Measurements from ENCODE around the gene MUCL3. TPM values are rescaled to one million over a fixed set of nuclear protein-coding genes. Genes with fewer than 3 reads are reported as not detected.

Gene MUCL3
- total RNA-seq, 1 donor from 2014 or later = under 0.01 TPM

- no peak for TF ChIP-seq CTCF (conservative IDR thresholded peaks at IDR 0.05; ENCODE audit: low read depth, low read length)
- DNase-seq (ENCODE audit: low read depth) = no peak
- no peak overlapping the region for H3K4me3 ChIP-seq (ENCODE audit: low read depth, low read length)
Observed at GRCh38 chr6:30894381-30894780, 46.4 kb upstream of the MUCL3 start.

GRCh38 chr6:30894935-30895334, 45.8 kb upstream of the MUCL3 start:
- no peak for TF ChIP-seq CTCF (conservative IDR thresholded peaks at IDR 0.05; ENCODE audit: low read depth, low read length)
- no peak overlapping the region for H3K4me3 ChIP-seq (ENCODE audit: low read depth, low read length)
- DNase-seq (ENCODE audit: low read depth) = no peak

- DNase-seq (ENCODE audit: low read depth) = no peak
- no peak for TF ChIP-seq CTCF (conservative IDR thresholded peaks at IDR 0.05; ENCODE audit: low read depth, low read length)
- no peak overlapping the region for H3K4me3 ChIP-seq (ENCODE audit: low read depth, low read length)
Observed at GRCh38 chr6:30895343-30895742, 45.4 kb upstream of the MUCL3 start.

GRCh38 chr6:30896541-30896940, 44.2 kb upstream of the MUCL3 start:
- no peak for TF ChIP-seq CTCF (conservative IDR thresholded peaks at IDR 0.05; ENCODE audit: low read depth, low read length)
- no peak overlapping the region for H3K4me3 ChIP-seq (ENCODE audit: low read depth, low read length)
- no peak for DNase-seq (ENCODE audit: low read depth)

- no peak overlapping the region for H3K4me3 ChIP-seq (ENCODE audit: low read depth, low read length)
- DNase-seq (ENCODE audit: low read depth) = no peak
- no peak for TF ChIP-seq CTCF (conservative IDR thresholded peaks at IDR 0.05; ENCODE audit: low read depth, low read length)
Observed at GRCh38 chr6:30897882-30898281, 42.9 kb upstream of the MUCL3 start.

- no peak overlapping the region for H3K4me3 ChIP-seq (ENCODE audit: low read depth, low read length)
- TF ChIP-seq CTCF (conservative IDR thresholded peaks at IDR 0.05; ENCODE audit: low read depth, low read length) = no peak
- DNase-seq (ENCODE audit: low read depth) = no peak
Observed at GRCh38 chr6:30898750-30899360, 41.9 kb upstream of the MUCL3 start.

GRCh38 chr6:30900863-30901417, 39.8 kb upstream of the MUCL3 start:
- DNase-seq (ENCODE audit: low read depth) = no peak
- TF ChIP-seq CTCF (conservative IDR thresholded peaks at IDR 0.05; ENCODE audit: low read depth, low read length) = no peak
- no peak overlapping the region for H3K4me3 ChIP-seq (ENCODE audit: low read depth, low read length)

Data from epithelial cell of proximal tubule (primary cell).